ENCODE results near the gene PIK3C2G.
A peak's percentile ranks its signal among the peaks of the same experiment; 100 is the strongest.

The PIK3C2G gene

GRCh38 chr12:18419311-18419710 is 158.0 kb downstream of the PIK3C2G start:
- DNase-seq (ENCODE audit: insufficient read length, low spot score) (no peak), FAIRE-seq (no peak)
- TF ChIP-seq POLR2AphosphoS5 (IDR thresholded peaks at IDR 0.05; ENCODE audit: low read depth, low read length) (no peak), POU2F2 (IDR thresholded peaks at IDR 0.05; ENCODE audit: low read depth, low read length) (no peak), POLR2A (IDR thresholded peaks at IDR 0.05; ENCODE audit: low read depth, low read length) (no peak), PAX5 (IDR thresholded peaks at IDR 0.05; ENCODE audit: insufficient read depth, low read length, severe bottlenecking) (no peak), SPI1 (IDR thresholded peaks at IDR 0.05; ENCODE audit: low read depth, low read length) (no peak)

GRCh38 chr12:18421867-18422266 is 160.5 kb downstream of the PIK3C2G start:
- FAIRE-seq (no peak), DNase-seq (ENCODE audit: insufficient read length, low spot score) (no peak)
- TF ChIP-seq POLR2AphosphoS5 (IDR thresholded peaks at IDR 0.05; ENCODE audit: low read depth, low read length) (no peak), SPI1 (IDR thresholded peaks at IDR 0.05; ENCODE audit: low read depth, low read length) (no peak), POLR2A (IDR thresholded peaks at IDR 0.05; ENCODE audit: low read depth, low read length) (no peak), TAF1 (IDR thresholded peaks at IDR 0.05; ENCODE audit: low read depth, low read length) (no peak), PAX5 (IDR thresholded peaks at IDR 0.05; ENCODE audit: insufficient read depth, low read length, severe bottlenecking) (no peak), POU2F2 (IDR thresholded peaks at IDR 0.05; ENCODE audit: low read depth, low read length) (no peak)

GRCh38 chr12:18422871-18423270 is 161.6 kb downstream of the PIK3C2G start:
- DNase-seq (ENCODE audit: insufficient read length, low spot score) = no peak
- no peak for TF ChIP-seq PAX5 (IDR thresholded peaks at IDR 0.05; ENCODE audit: insufficient read depth, low read length, severe bottlenecking)
- TF ChIP-seq TAF1 (IDR thresholded peaks at IDR 0.05; ENCODE audit: low read depth, low read length) = no peak
- TF ChIP-seq POLR2A (IDR thresholded peaks at IDR 0.05; ENCODE audit: low read depth, low read length) = no peak
- TF ChIP-seq SPI1 (IDR thresholded peaks at IDR 0.05; ENCODE audit: low read depth, low read length) = no peak
- no peak for TF ChIP-seq POU2F2 (IDR thresholded peaks at IDR 0.05; ENCODE audit: low read depth, low read length)
- no peak for TF ChIP-seq POLR2AphosphoS5 (IDR thresholded peaks at IDR 0.05; ENCODE audit: low read depth, low read length)
- no peak for FAIRE-seq

- no peak for TF ChIP-seq POU2F2 (IDR thresholded peaks at IDR 0.05; ENCODE audit: low read depth, low read length)
- no peak for TF ChIP-seq POLR2AphosphoS5 (IDR thresholded peaks at IDR 0.05; ENCODE audit: low read depth, low read length)
- no peak for TF ChIP-seq POLR2A (IDR thresholded peaks at IDR 0.05; ENCODE audit: low read depth, low read length)
- no peak for TF ChIP-seq TAF1 (IDR thresholded peaks at IDR 0.05; ENCODE audit: low read depth, low read length)
- TF ChIP-seq PAX5 (IDR thresholded peaks at IDR 0.05; ENCODE audit: insufficient read depth, low read length, severe bottlenecking) = no peak
- TF ChIP-seq SPI1 (IDR thresholded peaks at IDR 0.05; ENCODE audit: low read depth, low read length) = no peak
- no peak for FAIRE-seq
- no peak for DNase-seq (ENCODE audit: insufficient read length, low spot score)
These were observed 163.5 kb downstream of the PIK3C2G start for GRCh38 chr12:18424857-18425256.

- DNase-seq (ENCODE audit: insufficient read length, low spot score) (no peak), FAIRE-seq (no peak)
- TF ChIP-seq PAX5 (IDR thresholded peaks at IDR 0.05; ENCODE audit: insufficient read depth, low read length, severe bottlenecking) (no peak), SPI1 (IDR thresholded peaks at IDR 0.05; ENCODE audit: low read depth, low read length) (no peak), POLR2AphosphoS5 (IDR thresholded peaks at IDR 0.05; ENCODE audit: low read depth, low read length) (no peak), TAF1 (IDR thresholded peaks at IDR 0.05; ENCODE audit: low read depth, low read length) (no peak)
These were observed 166.2 kb downstream of the PIK3C2G start for GRCh38 chr12:18427520-18427919.

GRCh38 chr12:18428416-18428815 is 167.1 kb downstream of the PIK3C2G start:
- FAIRE-seq = no peak
- TF ChIP-seq TAF1 (IDR thresholded peaks at IDR 0.05; ENCODE audit: low read depth, low read length) = no peak
- no peak for TF ChIP-seq POU2F2 (IDR thresholded peaks at IDR 0.05; ENCODE audit: low read depth, low read length)
- TF ChIP-seq PAX5 (IDR thresholded peaks at IDR 0.05; ENCODE audit: insufficient read depth, low read length, severe bottlenecking) = no peak
- TF ChIP-seq POLR2AphosphoS5 (IDR thresholded peaks at IDR 0.05; ENCODE audit: low read depth, low read length) = no peak
- TF ChIP-seq POLR2A (IDR thresholded peaks at IDR 0.05; ENCODE audit: low read depth, low read length) = no peak
- TF ChIP-seq SPI1 (IDR thresholded peaks at IDR 0.05; ENCODE audit: low read depth, low read length) = no peak
- DNase-seq (ENCODE audit: insufficient read length, low spot score) = no peak

- FAIRE-seq (no peak), DNase-seq (ENCODE audit: insufficient read length, low spot score) (no peak)
- TF ChIP-seq TAF1 (IDR thresholded peaks at IDR 0.05; ENCODE audit: low read depth, low read length) (no peak), POLR2AphosphoS5 (IDR thresholded peaks at IDR 0.05; ENCODE audit: low read depth, low read length) (no peak), POLR2A (IDR thresholded peaks at IDR 0.05; ENCODE audit: low read depth, low read length) (no peak), PAX5 (IDR thresholded peaks at IDR 0.05; ENCODE audit: insufficient read depth, low read length, severe bottlenecking) (no peak), POU2F2 (IDR thresholded peaks at IDR 0.05; ENCODE audit: low read depth, low read length) (no peak)
These were observed 168.0 kb downstream of the PIK3C2G start for GRCh38 chr12:18429366-18429765.

DNA sequence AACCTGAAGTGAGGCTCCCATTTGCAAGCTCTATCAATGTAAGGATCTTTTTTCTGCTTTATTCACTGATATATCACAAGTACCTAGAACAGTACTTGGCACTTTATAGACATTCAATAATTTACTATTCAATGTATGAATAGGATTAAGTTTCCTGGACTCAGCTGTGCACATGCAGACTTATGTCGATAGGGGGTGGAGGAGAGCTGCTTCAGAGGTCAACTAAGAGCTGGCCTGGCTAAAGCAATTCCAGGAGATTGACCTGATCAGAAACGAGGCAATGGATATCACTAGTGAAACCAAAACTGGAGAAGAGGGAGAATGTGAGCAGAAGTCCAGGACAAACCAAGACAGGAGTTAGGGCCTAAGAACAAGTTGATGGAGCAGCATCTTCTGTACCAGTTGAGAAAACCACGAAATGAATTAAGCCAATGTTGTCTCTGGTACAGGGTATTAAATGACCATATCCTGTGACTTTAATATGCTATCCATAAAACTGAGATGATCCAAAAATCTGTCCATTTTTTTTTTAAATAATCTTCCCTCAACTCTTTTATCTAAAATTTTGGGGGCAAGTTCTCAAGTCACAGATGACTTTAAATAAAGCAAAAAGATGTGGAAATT is 169.2 kb downstream of the PIK3C2G start:
- DNase-seq (ENCODE audit: insufficient read length, low spot score) (peak; percentile 8), FAIRE-seq (peak; percentile 70)
- TF ChIP-seq PAX5 (IDR thresholded peaks at IDR 0.05; ENCODE audit: insufficient read depth, low read length, severe bottlenecking) = no peak
- TF ChIP-seq SPI1 (IDR thresholded peaks at IDR 0.05; ENCODE audit: low read depth, low read length) = no peak
- no peak for TF ChIP-seq POLR2AphosphoS5 (IDR thresholded peaks at IDR 0.05; ENCODE audit: low read depth, low read length)
- TF ChIP-seq POLR2A (IDR thresholded peaks at IDR 0.05; ENCODE audit: low read depth, low read length) = no peak
- no peak for TF ChIP-seq POU2F2 (IDR thresholded peaks at IDR 0.05; ENCODE audit: low read depth, low read length)
- no peak for TF ChIP-seq TAF1 (IDR thresholded peaks at IDR 0.05; ENCODE audit: low read depth, low read length)

GRCh38 chr12:18431771-18432170 is 170.5 kb downstream of the PIK3C2G start:
- FAIRE-seq (no peak), DNase-seq (ENCODE audit: insufficient read length, low spot score) (no peak)
- TF ChIP-seq POLR2A (IDR thresholded peaks at IDR 0.05; ENCODE audit: low read depth, low read length) (no peak), POU2F2 (IDR thresholded peaks at IDR 0.05; ENCODE audit: low read depth, low read length) (no peak), POLR2AphosphoS5 (IDR thresholded peaks at IDR 0.05; ENCODE audit: low read depth, low read length) (no peak), SPI1 (IDR thresholded peaks at IDR 0.05; ENCODE audit: low read depth, low read length) (no peak), PAX5 (IDR thresholded peaks at IDR 0.05; ENCODE audit: insufficient read depth, low read length, severe bottlenecking) (no peak), TAF1 (IDR thresholded peaks at IDR 0.05; ENCODE audit: low read depth, low read length) (no peak)

GRCh38 chr12:18432206-18432605 is 170.9 kb downstream of the PIK3C2G start:
- no peak for TF ChIP-seq PAX5 (IDR thresholded peaks at IDR 0.05; ENCODE audit: insufficient read depth, low read length, severe bottlenecking)
- no peak for TF ChIP-seq POU2F2 (IDR thresholded peaks at IDR 0.05; ENCODE audit: low read depth, low read length)
- TF ChIP-seq TAF1 (IDR thresholded peaks at IDR 0.05; ENCODE audit: low read depth, low read length) = no peak
- no peak for TF ChIP-seq POLR2A (IDR thresholded peaks at IDR 0.05; ENCODE audit: low read depth, low read length)
- no peak for DNase-seq (ENCODE audit: insufficient read length, low spot score)
- FAIRE-seq = no peak

All from GM12891 (cell line).